Ascending aorta (tissue), 2 donors: ENCODE results near the gene MCEE. TPM values are rescaled to one million over a fixed set of nuclear protein-coding genes. Genes with fewer than 3 reads are reported as not detected.

Experiments used
- DNase-seq, 2 donors: peaks; one replicate each; pipeline ENCODE4 v3.0.0-alpha.2; 2019; ENCODE audit warnings: low spot score in 2 of 2
- H3K27ac ChIP-seq, 2 donors: fragments of 200-600 bp; sonication (generic); one replicate each; pipeline ENCODE4 v1.5.1; 2016 to 2017; ENCODE audit warnings: mild to moderate bottlenecking in 1 of 2
- H3K27me3 ChIP-seq: fragments of 200-600 bp; sonication (generic); one replicate; pipeline ENCODE4 v1.5.1; 2017
- H3K36me3 ChIP-seq, 2 donors: fragments of 200-600 bp; sonication (generic); one replicate each; pipeline ENCODE4 v1.5.1; 2016
- H3K4me1 ChIP-seq, 2 donors: fragments of 200-600 bp; sonication (generic); one replicate each; pipeline ENCODE4 v1.5.1; 2016 to 2017; ENCODE audit warnings: mild to moderate bottlenecking in 1 of 2
- H3K4me3 ChIP-seq, 2 donors: fragments of 200-600 bp; sonication (generic); one replicate each; pipeline ENCODE4 v1.5.1; 2016 to 2017; ENCODE audit warnings: mild to moderate bottlenecking in 1 of 2
- H3K9me3 ChIP-seq, 2 donors: fragments of 200-600 bp; sonication (generic); one replicate each; pipeline ENCODE4 v1.5.1; 2016
- intact Hi-C: fragments of 100-400 bp; cut with DNase I; formaldehyde crosslinking; loops from one replicate; pipeline ENCODE4 v1.15.1; 2023
- total RNA-seq: library from RNA; depleted of rRNA; stranded (reverse); fragments of >200 nt; gene quantifications from one replicate; pipeline ENCODE4 v1.1.0, GENCODE V29; 2016
- TF ChIP-seq, protein P1 (sequence below), 3 experiments: fragments of 200-600 bp in 2 of 3; fragments of 450-650 bp in 1 of 3; sonication (generic) in 2 of 3; IDR thresholded peaks; one replicate each; pipeline ENCODE4 v1.5.1; 2016 to 2019; ENCODE audit warnings: antibody characterized with exemption in 3 of 3, mild to moderate bottlenecking in 1 of 3, moderate library complexity in 1 of 3

MCEE gene
- total RNA-seq, 1 donor from 2014 or later: 2.0 TPM

DNA sequence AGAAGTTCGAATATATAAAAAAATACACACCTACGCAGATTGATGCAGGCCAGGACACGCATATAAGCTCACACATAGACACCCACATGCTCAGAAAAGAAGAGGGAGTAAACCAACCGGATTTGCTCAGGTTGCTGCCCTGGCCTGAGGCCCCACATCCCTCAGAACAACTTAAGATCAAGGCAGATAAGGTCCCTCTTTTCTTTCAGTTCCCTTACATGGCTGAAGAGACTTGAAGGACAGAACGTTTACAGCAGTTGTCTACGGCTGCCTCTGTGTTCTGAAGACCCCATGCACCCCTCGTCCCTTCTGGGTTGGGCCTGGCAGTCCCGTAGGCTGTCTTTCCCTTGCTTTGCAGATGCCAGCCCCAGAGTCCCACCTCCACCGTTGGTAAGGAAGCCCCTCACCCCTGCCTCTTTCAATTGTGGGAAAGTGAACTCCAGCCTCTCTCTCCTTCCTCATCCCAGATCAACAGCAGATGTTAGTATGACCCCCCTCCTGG is 65.9 kb downstream of the MCEE start:
- intact Hi-C loops: loop anchor here (10.0 kb wide), 1 partner anchor 769 kb away; the partner anchor contains the start of gene SNRPG
- no peaks in the 10 kb centered on the region for H3K36me3 ChIP-seq
- H3K27ac ChIP-seq: no peak overlapping the region
- peak overlapping the region in 1 of 2 donors; percentile 13 for H3K4me3 ChIP-seq
- no peak for DNase-seq
- TF ChIP-seq, protein P1, sequence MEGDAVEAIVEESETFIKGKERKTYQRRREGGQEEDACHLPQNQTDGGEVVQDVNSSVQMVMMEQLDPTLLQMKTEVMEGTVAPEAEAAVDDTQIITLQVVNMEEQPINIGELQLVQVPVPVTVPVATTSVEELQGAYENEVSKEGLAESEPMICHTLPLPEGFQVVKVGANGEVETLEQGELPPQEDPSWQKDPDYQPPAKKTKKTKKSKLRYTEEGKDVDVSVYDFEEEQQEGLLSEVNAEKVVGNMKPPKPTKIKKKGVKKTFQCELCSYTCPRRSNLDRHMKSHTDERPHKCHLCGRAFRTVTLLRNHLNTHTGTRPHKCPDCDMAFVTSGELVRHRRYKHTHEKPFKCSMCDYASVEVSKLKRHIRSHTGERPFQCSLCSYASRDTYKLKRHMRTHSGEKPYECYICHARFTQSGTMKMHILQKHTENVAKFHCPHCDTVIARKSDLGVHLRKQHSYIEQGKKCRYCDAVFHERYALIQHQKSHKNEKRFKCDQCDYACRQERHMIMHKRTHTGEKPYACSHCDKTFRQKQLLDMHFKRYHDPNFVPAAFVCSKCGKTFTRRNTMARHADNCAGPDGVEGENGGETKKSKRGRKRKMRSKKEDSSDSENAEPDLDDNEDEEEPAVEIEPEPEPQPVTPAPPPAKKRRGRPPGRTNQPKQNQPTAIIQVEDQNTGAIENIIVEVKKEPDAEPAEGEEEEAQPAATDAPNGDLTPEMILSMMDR (IDR thresholded peaks at IDR 0.05): no peak
- H3K4me1 ChIP-seq: peaks cover 0 to 8% of the 10 kb centered on the region in 2 donors
- no peaks in the 10 kb centered on the region for H3K9me3 ChIP-seq
- H3K27me3 ChIP-seq: no peaks in the 10 kb centered on the region

DNA sequence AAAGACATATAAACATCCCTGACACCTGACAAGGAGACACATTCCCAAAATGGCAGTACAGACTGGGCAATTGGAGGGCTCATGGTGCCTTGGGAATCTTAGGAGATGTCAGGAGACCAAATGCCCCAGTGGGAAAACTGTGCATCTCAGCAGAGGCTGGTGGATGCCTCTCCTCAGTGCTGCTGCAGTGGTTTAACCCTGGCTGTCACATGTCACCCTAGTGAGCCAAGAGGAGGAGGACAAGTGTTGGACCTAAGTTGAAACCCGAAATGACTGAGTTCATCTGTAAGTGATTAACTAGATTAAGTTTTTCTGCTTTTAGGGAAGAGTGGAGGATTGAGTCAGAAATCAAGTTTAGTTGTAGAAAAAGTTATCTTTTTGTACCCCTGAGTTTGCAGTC is 66.8 kb downstream of the MCEE start:
- H3K9me3 ChIP-seq: no peaks in the 10 kb centered on the region
- H3K36me3 ChIP-seq: no peaks in the 10 kb centered on the region
- TF ChIP-seq, protein P1 (IDR thresholded peaks at IDR 0.05): no peak
- DNase-seq: no peak
- peaks cover 0 to 5% of the 10 kb centered on the region in 2 donors for H3K4me1 ChIP-seq
- no peak overlapping the region for H3K27ac ChIP-seq
- no peak overlapping the region for H3K4me3 ChIP-seq
- intact Hi-C loops: loop anchor here (10.0 kb wide), 1 partner anchor 768 kb away; the partner anchor contains the start of gene SNRPG
- H3K27me3 ChIP-seq: no peaks in the 10 kb centered on the region

DNA sequence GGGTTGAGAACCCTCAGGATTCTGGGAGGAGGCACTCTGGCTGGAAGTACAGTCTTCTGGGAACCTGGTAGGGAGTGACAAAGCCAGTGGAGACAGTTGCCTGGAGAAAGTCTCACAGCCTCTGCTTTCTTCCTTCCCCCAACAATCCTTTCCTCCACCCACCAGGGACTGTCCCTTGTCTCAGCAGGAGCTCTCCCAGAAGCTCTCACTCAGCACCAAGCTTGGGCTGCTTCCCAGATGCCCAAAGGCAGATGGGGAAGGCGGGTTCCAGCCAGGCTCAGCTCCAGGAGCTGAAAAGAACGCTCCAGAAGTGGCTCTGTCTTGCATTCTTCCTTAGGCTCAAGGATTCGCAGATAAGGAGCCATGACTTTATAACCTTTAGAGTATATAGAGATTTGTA is 69.2 kb downstream of the MCEE start:
- intact Hi-C loops: loop anchor here (10.0 kb wide), 1 partner anchor 766 kb away; the partner anchor contains the start of gene SNRPG
- DNase-seq: no peak
- no peaks in the 10 kb centered on the region for H3K27me3 ChIP-seq
- TF ChIP-seq, protein P1 (IDR thresholded peaks at IDR 0.05): no peak
- H3K27ac ChIP-seq: no peak overlapping the region
- no peaks in the 10 kb centered on the region for H3K36me3 ChIP-seq
- H3K9me3 ChIP-seq: no peaks in the 10 kb centered on the region
- H3K4me3 ChIP-seq: no peak overlapping the region
- no peaks in the 10 kb centered on the region for H3K4me1 ChIP-seq

DNA sequence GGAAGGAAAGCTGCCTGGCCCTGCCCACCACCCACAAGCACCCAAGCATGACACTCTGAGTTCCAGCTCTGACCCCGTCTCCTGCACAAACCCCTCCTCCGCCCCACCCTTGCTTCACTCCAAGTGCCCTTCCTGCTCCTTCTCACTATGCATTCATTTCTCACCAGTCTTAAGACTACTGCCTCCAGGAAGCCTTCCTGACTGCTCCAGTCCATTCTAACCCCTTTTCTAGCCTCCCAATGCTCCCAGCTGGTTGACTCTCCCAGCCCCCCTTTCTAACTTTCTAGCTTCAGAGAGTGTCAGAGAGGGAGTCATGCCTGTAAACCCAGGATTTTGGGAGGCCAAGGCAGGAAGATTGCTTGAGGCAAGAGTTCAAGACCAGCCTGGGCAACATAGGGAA is 69.8 kb downstream of the MCEE start:
- TF ChIP-seq, protein P1 (IDR thresholded peaks at IDR 0.05): no peak
- H3K9me3 ChIP-seq: no peaks in the 10 kb centered on the region
- H3K27ac ChIP-seq: no peak overlapping the region
- no peaks in the 10 kb centered on the region for H3K4me1 ChIP-seq
- H3K36me3 ChIP-seq: no peaks in the 10 kb centered on the region
- no peak overlapping the region for H3K4me3 ChIP-seq
- no peak for DNase-seq
- H3K27me3 ChIP-seq: no peaks in the 10 kb centered on the region
- intact Hi-C loops: loop anchor here (10.0 kb wide), 1 partner anchor 765 kb away; the partner anchor contains the start of gene SNRPG

Other genes starting within 250 kb of the MCEE start
- 1.7 TPM for gene VAX2, start 229.7 kb downstream of the MCEE start, total RNA-seq
- not detected for gene ATP6V1B1, start 194.3 kb downstream of the MCEE start, total RNA-seq
- 1.4 TPM for gene ANKRD53, start 151.6 kb downstream of the MCEE start, total RNA-seq
- gene TEX261, start 135.4 kb downstream of the MCEE start, total RNA-seq: 133 TPM
- gene NAGK, start 61.6 kb downstream of the MCEE start, total RNA-seq: 97.4 TPM
- gene MPHOSPH10, start 405 bp upstream of the MCEE start, total RNA-seq: 23.0 TPM
- gene PAIP2B, start 96.9 kb upstream of the MCEE start, total RNA-seq: 0.32 TPM
- gene ZNF638, start 201.6 kb upstream of the MCEE start, total RNA-seq: 56.0 TPM